Kidney (tissue), 14 donors: ENCODE results near the gene ABCG1. TPM values are rescaled to one million over a fixed set of nuclear protein-coding genes. Genes with fewer than 3 reads are reported as not detected.

Experiments
- DNase-seq, 5 donors: peaks; one replicate each; pipeline ENCODE4 v3.0.0-alpha.2; 2013 to 2020
- FAIRE-seq: peaks from 2 replicates; lab custom pipeline; 2012; peaks lifted over from hg19 to GRCh38; lab: Jason Lieb, UNC
- H3K27ac ChIP-seq, 2 donors: one replicate each; pipeline ENCODE4 v1.7.0; 2013; ENCODE audit warnings: low read depth in 2 of 2, low read length in 2 of 2, inconsistent platforms in 1 of 2
- H3K27me3 ChIP-seq: one replicate; pipeline ENCODE4 v1.7.1; 2013; ENCODE audit warnings: low read length, inconsistent platforms; ENCODE audit not compliant: control insufficient read depth, insufficient read depth
- H3K36me3 ChIP-seq, 3 donors: one replicate each; pipeline versions ENCODE4 v1.7.0 to v1.7.1; 2013; ENCODE audit warnings: low read length in 3 of 3, control low read depth in 1 of 3, inconsistent platforms in 1 of 3; ENCODE audit not compliant: insufficient read depth in 3 of 3, control insufficient read depth in 2 of 3
- H3K4me1 ChIP-seq, 3 donors: one replicate each; pipeline versions ENCODE4 v1.7.0 to v1.7.1; 2013; ENCODE audit warnings: low read length in 3 of 3, inconsistent platforms in 1 of 3, low read depth in 1 of 3; ENCODE audit not compliant: control insufficient read depth in 2 of 3, insufficient read depth in 2 of 3
- H3K4me3 ChIP-seq, 3 donors: one replicate each; pipeline versions ENCODE4 v1.7.0 to v1.8.1; 2013; ENCODE audit warnings: low read length in 3 of 3, control low read depth in 1 of 3, inconsistent platforms in 1 of 3
- H3K9ac ChIP-seq, 3 donors: one replicate each; pipeline versions ENCODE4 v1.7.0 to v1.7.1; 2013; ENCODE audit warnings: low read length in 3 of 3, control low read depth in 1 of 3, inconsistent platforms in 1 of 3
- H3K9me3 ChIP-seq, 3 donors: one replicate each; pipeline versions ENCODE4 v1.7.0 to v1.7.1; 2013; ENCODE audit warnings: low read length in 3 of 3, control low read depth in 1 of 3, inconsistent platforms in 1 of 3; ENCODE audit not compliant: control insufficient read depth in 2 of 3, insufficient read depth in 1 of 3
- CTCF ChIP-seq: IDR thresholded peaks from 3 replicates; pipeline ENCODE4 v1.5.1; 2012; ENCODE audit warnings: mild to moderate bottlenecking, moderate library complexity, borderline replicate concordance; ENCODE audit not compliant: insufficient read depth; ENCODE audit errors: extremely low read depth
- intact Hi-C: fragments of 100-400 bp; cut with DNase I; formaldehyde crosslinking; loops from one replicate; pipeline ENCODE4 v1.11.1; 2022
- polyA plus RNA-seq: library from polyadenylated mRNA; stranded (reverse); fragments of 350-450 nt; fragmentation: Illumina TruSeq; extraction: RNeasy Lipid Tissue Mini Kit (QIAGEN cat#74804); gene quantifications from one replicate; pipeline ENCODE4 v1.2.3, GENCODE V29; 2014; ENCODE audit warnings: low read depth, low replicate concordance; ENCODE audit not compliant: insufficient read depth
- total RNA-seq: library from RNA; stranded (reverse); fragmentation: NEBNext Ultra II Directional; extraction: Animal tissue kit (Norgen Biotek cat#: 25700); gene quantifications from one replicate; pipeline ENCODE4 v1.2.1, GENCODE V29; 2021
- donor health status: control.
- donor health status: control.
- donor health status: control.
- donor health status: control.
- donor health status: control.
- donor health status: DM: yes; HTN: yes; CAD: no.
- donor health status: Normal renal cell carcinoma (clear cell type).

The ABCG1 gene
- total and polyA plus RNA-seq, 2 donors from 2014 or later: 5.6 to 27.6 TPM

GRCh38 chr21:42236693-42237092 lies 17.8 kb downstream of the ABCG1 start:
- Histone ChIP-seq H3K36me3 (no peaks in the 10 kb centered on the region), H3K4me1 (peaks cover 13 to 38% (median 30%) of the 10 kb centered on the region in 3 donors), H3K9ac (no peak overlapping the region), H3K27ac (no peak overlapping the region), H3K9me3 (no peaks in the 10 kb centered on the region), H3K4me3 (no peak overlapping the region), H3K27me3 (no peaks in the 10 kb centered on the region)
- intact Hi-C loops: no loop called here
- TF ChIP-seq CTCF: no peak
- no peak for FAIRE-seq
- no peak for DNase-seq

GRCh38 chr21:42237161-42237560 lies 18.2 kb downstream of the ABCG1 start:
- Histone ChIP-seq H3K4me1 (peaks cover 13 to 37% (median 30%) of the 10 kb centered on the region in 3 donors), H3K27me3 (no peaks in the 10 kb centered on the region), H3K4me3 (no peak overlapping the region), H3K27ac (no peak overlapping the region), H3K36me3 (no peaks in the 10 kb centered on the region), H3K9ac (no peak overlapping the region), H3K9me3 (no peaks in the 10 kb centered on the region)
- no peak for TF ChIP-seq CTCF
- intact Hi-C loops: no loop called here
- DNase-seq: no peak
- no peak for FAIRE-seq

- FAIRE-seq: no peak
Measured at GRCh38 chr21:42237577-42237976, 18.6 kb downstream of the ABCG1 start.

More at GRCh38 chr21:42237577-42237976, 18.6 kb downstream of the ABCG1 start:
- Histone ChIP-seq H3K9ac (no peak overlapping the region), H3K4me3 (no peak overlapping the region), H3K27me3 (no peaks in the 10 kb centered on the region), H3K4me1 (peaks cover 13 to 36% (median 29%) of the 10 kb centered on the region in 3 donors), H3K9me3 (no peaks in the 10 kb centered on the region), H3K27ac (no peak overlapping the region), H3K36me3 (no peaks in the 10 kb centered on the region)
- no peak for TF ChIP-seq CTCF
- no peak for DNase-seq
- intact Hi-C loops: no loop called here
